GM19043 (cell line): ENCODE data around the gene TIMP2.
"Not testable (repeated sequence)": the region's sequence is repeated elsewhere in the genome, so short reads cannot be mapped to it uniquely, and the experiment has no call there.

Experiments
- ATAC-seq: cut with Tn5 transposase; IDR thresholded peaks from one replicate; pipeline ENCODE4 v1.9.1; 2021; ENCODE audit warnings: low read depth; ENCODE audit not compliant: unreplicated experiment

Gene TIMP2

GRCh38 chr17:78957128-78957527 lies 31.9 kb upstream of the TIMP2 start:
- ATAC-seq = no peak

GRCh38 chr17:78956254-78956653 lies 31.1 kb upstream of the TIMP2 start:
- ATAC-seq = no peak

GRCh38 chr17:78954684-78955083 lies 29.5 kb upstream of the TIMP2 start:
- no peak for ATAC-seq

GRCh38 chr17:78953356-78954350 lies 28.5 kb upstream of the TIMP2 start:
- no peak for ATAC-seq

- no peak for ATAC-seq
Observed at GRCh38 chr17:78952706-78953105, 27.5 kb upstream of the TIMP2 start.

- ATAC-seq = no peak
Observed at GRCh38 chr17:78951967-78952551, 26.9 kb upstream of the TIMP2 start.

- ATAC-seq = no peak
Observed at GRCh38 chr17:78950870-78951269, 25.7 kb upstream of the TIMP2 start.

- no peak for ATAC-seq
Observed at GRCh38 chr17:78947235-78948149, 22.3 kb upstream of the TIMP2 start.

- ATAC-seq = no peak
Observed at GRCh38 chr17:78946631-78947030, 21.4 kb upstream of the TIMP2 start.

- ATAC-seq = no peak
Observed at GRCh38 chr17:78946131-78946530, 20.9 kb upstream of the TIMP2 start.

- not testable (repeated sequence) for ATAC-seq
Observed at GRCh38 chr17:78945455-78945854, 20.3 kb upstream of the TIMP2 start.

- no peak for ATAC-seq
Observed at GRCh38 chr17:78944956-78945355, 19.8 kb upstream of the TIMP2 start.

- no peak for ATAC-seq
Observed at GRCh38 chr17:78944026-78944425, 18.8 kb upstream of the TIMP2 start.

- ATAC-seq = no peak
Observed at GRCh38 chr17:78940708-78941107, 15.5 kb upstream of the TIMP2 start.

GRCh38 chr17:78940258-78940657 lies 15.1 kb upstream of the TIMP2 start:
- no peak for ATAC-seq

GRCh38 chr17:78939615-78940014 lies 14.4 kb upstream of the TIMP2 start:
- no peak for ATAC-seq

- no peak for ATAC-seq
Observed at GRCh38 chr17:78937561-78937960, 12.4 kb upstream of the TIMP2 start.

GRCh38 chr17:78935419-78936323 lies 10.5 kb upstream of the TIMP2 start:
- no peak for ATAC-seq

- no peak for ATAC-seq
Observed at GRCh38 chr17:78934681-78935418, 9.7 kb upstream of the TIMP2 start.
